Vagina (tissue), 2 donors: Measurements from ENCODE around the gene DOCK4.

Source experiments
- CTCF ChIP-seq, 3 experiments: fragments of 450-650 bp in 2 of 3; fragments of 200-600 bp in 1 of 3; sonication (generic) in 1 of 3; IDR thresholded peaks; one replicate each; pipeline ENCODE4 v1.5.1; 2017 to 2019; ENCODE audit warnings: antibody characterized with exemption in 3 of 3, mild to moderate bottlenecking in 2 of 3, moderate library complexity in 2 of 3
- POLR2A ChIP-seq, 2 donors: fragments of 450-650 bp; IDR thresholded peaks; one replicate each; pipeline ENCODE4 v1.6.1; 2017; ENCODE audit warnings: antibody characterized with exemption in 2 of 2, mild to moderate bottlenecking in 2 of 2, moderate library complexity in 2 of 2
- POLR2AphosphoS5 ChIP-seq, 2 donors: sonication (generic); formaldehyde crosslinking; IDR thresholded peaks; one replicate each; pipeline ENCODE4 v1.9.0; 2017; ENCODE audit warnings: antibody characterized with exemption in 2 of 2, mild to moderate bottlenecking in 2 of 2, low read depth in 1 of 2; ENCODE audit not compliant: insufficient read depth in 1 of 2

GRCh38 chr7:112010994-112011393 lies 195.2 kb downstream of the DOCK4 start:
- TF ChIP-seq CTCF (IDR thresholded peaks at IDR 0.05), result no peak
- no peak for TF ChIP-seq POLR2AphosphoS5 (IDR thresholded peaks at IDR 0.05; ENCODE audit: insufficient read depth in 1 of 2, low read depth in 1 of 2)
- no peak for TF ChIP-seq POLR2A (IDR thresholded peaks at IDR 0.05)
